ENCODE measurements around the gene CEP135.

CEP135 gene

DNA sequence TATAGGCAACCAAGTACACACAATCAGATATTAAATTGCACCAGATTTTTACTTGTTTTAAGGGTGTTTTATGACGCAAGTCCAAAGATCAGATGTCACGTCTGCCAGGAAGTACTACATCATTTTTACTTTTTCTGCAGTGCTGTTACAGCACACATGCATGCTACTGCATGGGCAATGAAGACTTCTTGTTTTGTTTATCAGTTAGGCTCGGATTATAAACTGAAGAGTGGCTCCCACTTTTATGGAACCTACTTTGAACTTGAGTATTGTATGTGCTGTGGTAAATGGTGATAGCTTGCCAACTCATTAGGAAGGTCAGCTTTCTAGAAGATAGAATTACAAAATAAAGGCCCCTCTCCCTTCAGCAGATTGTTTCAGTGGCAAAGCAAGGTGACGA lies 131.6 kb downstream of the CEP135 start:
- no peak for DNase-seq

GRCh38 chr4:56082829-56083228 lies 134.1 kb downstream of the CEP135 start:
- DNase-seq = no peak
